Esophagus muscularis mucosa (tissue), 4 donors: ENCODE results near the gene RBPJ.

Source experiments
- EP300 ChIP-seq: sonication (generic); formaldehyde crosslinking; IDR thresholded peaks from one replicate; pipeline ENCODE4 v1.6.1; 2017; ENCODE audit warnings: antibody characterized with exemption
- POLR2A ChIP-seq: fragments of 450-650 bp; IDR thresholded peaks from one replicate; pipeline ENCODE4 v1.6.1; 2017; ENCODE audit warnings: antibody characterized with exemption, moderate library complexity, mild to moderate bottlenecking, low read depth
- POLR2AphosphoS5 ChIP-seq, 2 donors: sonication (generic); formaldehyde crosslinking; IDR thresholded peaks; one replicate each; pipeline ENCODE4 v1.6.1; 2017; ENCODE audit warnings: antibody characterized with exemption in 2 of 2
- TF ChIP-seq, protein P1 (sequence below), 3 experiments: fragments of 200-600 bp in 2 of 3; fragments of 450-650 bp in 1 of 3; sonication (generic) in 2 of 3; IDR thresholded peaks; one replicate each; pipeline ENCODE4 v1.5.1; 2017 to 2019; ENCODE audit warnings: antibody characterized with exemption in 3 of 3, mild to moderate bottlenecking in 2 of 3, moderate library complexity in 1 of 3

DNA sequence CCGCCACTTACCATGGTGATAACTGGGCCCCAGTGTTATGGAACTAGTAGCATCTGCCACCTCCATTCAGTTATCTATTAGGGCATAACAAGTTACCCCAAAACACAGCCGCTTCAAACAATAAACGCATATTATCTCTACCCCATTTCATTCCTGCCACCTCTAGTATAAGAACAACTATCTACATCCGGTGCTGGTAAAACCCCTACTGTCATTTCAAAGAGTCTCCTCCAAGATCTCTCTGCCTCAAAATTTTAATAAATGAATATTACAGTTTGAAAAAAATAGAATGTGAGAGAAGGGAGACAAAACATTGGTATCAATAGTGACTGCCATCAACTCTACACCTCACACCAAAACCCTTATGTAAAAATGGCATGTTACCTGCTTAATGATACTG lies 35.5 kb upstream of the RBPJ start:
- TF ChIP-seq, protein P1, sequence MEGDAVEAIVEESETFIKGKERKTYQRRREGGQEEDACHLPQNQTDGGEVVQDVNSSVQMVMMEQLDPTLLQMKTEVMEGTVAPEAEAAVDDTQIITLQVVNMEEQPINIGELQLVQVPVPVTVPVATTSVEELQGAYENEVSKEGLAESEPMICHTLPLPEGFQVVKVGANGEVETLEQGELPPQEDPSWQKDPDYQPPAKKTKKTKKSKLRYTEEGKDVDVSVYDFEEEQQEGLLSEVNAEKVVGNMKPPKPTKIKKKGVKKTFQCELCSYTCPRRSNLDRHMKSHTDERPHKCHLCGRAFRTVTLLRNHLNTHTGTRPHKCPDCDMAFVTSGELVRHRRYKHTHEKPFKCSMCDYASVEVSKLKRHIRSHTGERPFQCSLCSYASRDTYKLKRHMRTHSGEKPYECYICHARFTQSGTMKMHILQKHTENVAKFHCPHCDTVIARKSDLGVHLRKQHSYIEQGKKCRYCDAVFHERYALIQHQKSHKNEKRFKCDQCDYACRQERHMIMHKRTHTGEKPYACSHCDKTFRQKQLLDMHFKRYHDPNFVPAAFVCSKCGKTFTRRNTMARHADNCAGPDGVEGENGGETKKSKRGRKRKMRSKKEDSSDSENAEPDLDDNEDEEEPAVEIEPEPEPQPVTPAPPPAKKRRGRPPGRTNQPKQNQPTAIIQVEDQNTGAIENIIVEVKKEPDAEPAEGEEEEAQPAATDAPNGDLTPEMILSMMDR (IDR thresholded peaks at IDR 0.05), result no peak
- TF ChIP-seq POLR2A (no peak), POLR2AphosphoS5 (IDR thresholded peaks at IDR 0.05) (no peak), EP300 (no peak)
